Measurements from ENCODE around the gene FEN1. TPM values are rescaled to one million over a fixed set of nuclear protein-coding genes. Genes with fewer than 3 reads are reported as not detected.

FEN1 gene
- total and polyA plus RNA-seq, 2 of the 13 experiments (the other 11 are each of a cell fraction or from before 2014, with no cell fraction given), result 12.4 to 102 TPM

DNA sequence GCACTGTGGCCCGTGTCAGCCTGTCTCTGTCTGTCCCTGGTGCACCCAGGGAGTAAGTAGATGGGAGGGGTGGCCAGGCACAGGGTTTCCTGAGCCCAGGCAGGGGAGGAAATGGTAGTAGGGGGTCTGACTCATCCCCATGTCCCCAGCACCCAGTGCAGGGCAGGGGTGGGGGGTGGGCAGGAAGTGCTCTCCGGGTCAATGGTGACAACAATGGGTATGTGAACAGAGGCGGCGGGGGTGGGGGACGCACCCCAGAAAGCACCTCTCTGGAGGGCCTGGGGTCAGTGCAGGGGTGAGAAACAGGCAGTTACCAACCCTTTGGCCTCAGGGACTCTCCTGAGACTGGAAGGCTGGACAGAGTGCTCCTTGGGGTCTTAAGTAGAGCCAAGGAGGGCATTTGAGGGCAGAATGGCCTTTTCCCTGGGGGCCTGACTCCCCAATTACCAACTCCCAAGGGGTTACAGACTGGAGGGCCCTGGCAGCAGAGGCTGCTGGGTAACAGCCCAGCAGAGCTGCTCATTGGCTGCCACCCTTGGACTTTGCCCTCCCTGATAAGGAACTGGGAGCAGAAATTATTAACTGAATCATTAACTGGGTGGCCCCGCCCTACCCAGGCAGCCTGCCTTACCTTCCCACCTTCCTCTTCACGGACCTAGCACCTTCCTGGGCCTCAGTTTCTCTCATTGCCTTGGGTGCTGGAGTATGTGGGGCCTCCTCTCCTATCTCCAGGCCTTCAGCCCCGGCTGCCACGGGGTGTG is 36.1 kb upstream of the FEN1 start (continued):
- TF ChIP-seq ZC3H4 (CRISPR knock-in tag; IDR thresholded peaks at IDR 0.05; ENCODE audit: borderline replicate concordance) (peak; percentile 82; the same call in 1 of the 2 replicates), FOSL2 (CRISPR knock-in tag; IDR thresholded peaks at IDR 0.05) (peak; percentile 90), BATF2 (CRISPR knock-in tag; IDR thresholded peaks at IDR 0.05) (no peak), ZNF672 (CRISPR knock-in tag; IDR thresholded peaks at IDR 0.05) (no peak), ZFP91 (CRISPR knock-in tag; IDR thresholded peaks at IDR 0.05; ENCODE audit: borderline replicate concordance) (peak; percentile 51; the same call in 1 of the 2 replicates), ZNF792 (CRISPR knock-in tag; IDR thresholded peaks at IDR 0.05) (no peak; the same call in 1 of the 2 replicates), KDM6A (CRISPR knock-in tag; IDR thresholded peaks at IDR 0.05; ENCODE audit: low read depth) (peak; percentile 65; the same call in 1 of the 2 replicates), ZEB1 (IDR thresholded peaks at IDR 0.05; ENCODE audit: insufficient replicate concordance, low read depth) (peak; percentile 8), SALL2 (CRISPR knock-in tag; IDR thresholded peaks at IDR 0.05) (no peak), ZMYM3 (CRISPR knock-in tag; IDR thresholded peaks at IDR 0.05) (no peak; the same call in 1 of the 2 replicates), DR1 (CRISPR knock-in tag; IDR thresholded peaks at IDR 0.05) (peak; percentile 78), NR2F2 (IDR thresholded peaks at IDR 0.05; ENCODE audit: borderline replicate concordance, low read depth) (no peak; the same call in 1 of the 2 replicates), CAMTA2 (CRISPR knock-in tag; IDR thresholded peaks at IDR 0.05; ENCODE audit: borderline replicate concordance) (no peak), ZNF501 (CRISPR knock-in tag; IDR thresholded peaks at IDR 0.05) (no peak), ZNF891 (CRISPR knock-in tag; IDR thresholded peaks at IDR 0.05) (no peak), CBX1 (IDR thresholded peaks at IDR 0.05; ENCODE audit: low read depth) (peak; percentile 41), ZNF260 (CRISPR knock-in tag; IDR thresholded peaks at IDR 0.05; ENCODE audit: borderline replicate concordance, low read depth) (no peak), ZNF704 (CRISPR knock-in tag; IDR thresholded peaks at IDR 0.05; ENCODE audit: borderline replicate concordance) (no peak)
- TF ChIP-seq, protein P1, sequence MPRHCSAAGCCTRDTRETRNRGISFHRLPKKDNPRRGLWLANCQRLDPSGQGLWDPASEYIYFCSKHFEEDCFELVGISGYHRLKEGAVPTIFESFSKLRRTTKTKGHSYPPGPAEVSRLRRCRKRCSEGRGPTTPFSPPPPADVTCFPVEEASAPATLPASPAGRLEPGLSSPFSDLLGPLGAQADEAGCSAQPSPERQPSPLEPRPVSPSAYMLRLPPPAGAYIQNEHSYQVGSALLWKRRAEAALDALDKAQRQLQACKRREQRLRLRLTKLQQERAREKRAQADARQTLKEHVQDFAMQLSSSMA (CRISPR knock-in tag; IDR thresholded peaks at IDR 0.05), result 0 out of 2 replicates have a peak, but pooled peaks have one; percentile 39
